ENCODE measurements around the gene IP6K1.
"Not testable (repeated sequence)": the region's sequence is repeated elsewhere in the genome, so short reads cannot be mapped to it uniquely, and the experiment has no call there.

IP6K1 gene

GRCh38 chr3:49705390-49705960 lies 80.9 kb downstream of the IP6K1 start:
- no peak for DNase-seq

- DNase-seq, result no peak
Measured at GRCh38 chr3:49704629-49705028, 81.7 kb downstream of the IP6K1 start.

- no peak for DNase-seq
Measured at GRCh38 chr3:49703956-49704355, 82.4 kb downstream of the IP6K1 start.

GRCh38 chr3:49703443-49703927 lies 82.9 kb downstream of the IP6K1 start:
- peak; percentile 68 for DNase-seq

GRCh38 chr3:49702672-49703071 lies 83.7 kb downstream of the IP6K1 start:
- DNase-seq, result no peak

GRCh38 chr3:49701388-49702077 lies 84.8 kb downstream of the IP6K1 start:
- no peak for DNase-seq

- no peak for DNase-seq
Measured at GRCh38 chr3:49700453-49701128, 85.8 kb downstream of the IP6K1 start.

- no peak for DNase-seq
Measured at GRCh38 chr3:49700014-49700413, 86.3 kb downstream of the IP6K1 start.

- no peak for DNase-seq
Measured at GRCh38 chr3:49699281-49699979, 86.9 kb downstream of the IP6K1 start.

GRCh38 chr3:49695350-49696015 lies 90.9 kb downstream of the IP6K1 start:
- DNase-seq, result not testable (repeated sequence)

- not testable (repeated sequence) for DNase-seq
Measured at GRCh38 chr3:49694409-49695070, 91.8 kb downstream of the IP6K1 start.

GRCh38 chr3:49691481-49691880 lies 94.9 kb downstream of the IP6K1 start:
- not testable (repeated sequence) for DNase-seq

GRCh38 chr3:49690856-49691255 lies 95.5 kb downstream of the IP6K1 start:
- not testable (repeated sequence) for DNase-seq

GRCh38 chr3:49689908-49690624 lies 96.3 kb downstream of the IP6K1 start:
- not testable (repeated sequence) for DNase-seq

- DNase-seq, result peak; percentile 92
Measured at GRCh38 chr3:49689046-49689907, 97.1 kb downstream of the IP6K1 start, which contains the start of the genes MST1 and RNF123. Gene MST1 (minus strand): TSS chr3:49689474. CDS start chr3:49688691, 783 bp downstream. Gene RNF123 (plus strand): TSS chr3:49689557. CDS start chr3:49691166, 1,609 bp downstream.

GRCh38 chr3:49688338-49689045 lies 97.8 kb downstream of the IP6K1 start:
- DNase-seq, result not testable (repeated sequence)

- DNase-seq, result not testable (repeated sequence)
Measured at GRCh38 chr3:49687424-49687795, 98.9 kb downstream of the IP6K1 start.

GRCh38 chr3:49686769-49687423 lies 99.4 kb downstream of the IP6K1 start:
- peak; percentile 41 for DNase-seq

- DNase-seq, result peak; percentile 28
Measured at GRCh38 chr3:49686346-49686745, 100.0 kb downstream of the IP6K1 start.
